Endodermal cell (in vitro differentiated cells): ENCODE data around the gene BRICD5. TPM values are rescaled to one million over a fixed set of nuclear protein-coding genes. Genes with fewer than 3 reads are reported as not detected.

Experiments
- DNase-seq: peaks from one replicate; pipeline ENCODE4 v3.0.0-alpha.2; 2017
- H3K27ac ChIP-seq: 2 replicates; pipeline ENCODE4 v1.5.1; 2013; ENCODE audit warnings: mild to moderate bottlenecking, low read depth, low read length, moderate library complexity
- H3K27me3 ChIP-seq: 2 replicates; pipeline ENCODE4 v1.6.1; 2013; ENCODE audit warnings: mild to moderate bottlenecking, low read length, moderate library complexity; ENCODE audit not compliant: insufficient read depth, control insufficient read depth, poor library complexity, severe bottlenecking
- H3K36me3 ChIP-seq: 2 replicates; pipeline ENCODE4 v1.7.0; 2013; ENCODE audit warnings: mild to moderate bottlenecking, low read length, moderate library complexity; ENCODE audit not compliant: control insufficient read depth, insufficient read depth
- H3K4me1 ChIP-seq: one replicate; pipeline ENCODE4 v1.7.0; 2013; ENCODE audit warnings: low read length; ENCODE audit not compliant: control insufficient read depth, insufficient read depth
- H3K4me3 ChIP-seq: 2 replicates; pipeline ENCODE4 v1.5.1; 2013; ENCODE audit warnings: mild to moderate bottlenecking, low read length, moderate library complexity
- H3K9ac ChIP-seq: 2 replicates; pipeline ENCODE4 v1.6.1; 2013; ENCODE audit warnings: mild to moderate bottlenecking, low read length, moderate library complexity; ENCODE audit not compliant: poor library complexity, severe bottlenecking; ENCODE audit errors: extremely low read depth
- H3K9me3 ChIP-seq: 2 replicates; pipeline ENCODE4 v1.6.1; 2013; ENCODE audit warnings: mild to moderate bottlenecking, low read length, moderate library complexity; ENCODE audit not compliant: control insufficient read depth
- H3K27ac Mint-ChIP-seq: 2 replicates; pipeline ENCODE4 v1.8.0; 2020; ENCODE audit warnings: mixed read lengths
- H3K27me3 Mint-ChIP-seq: 2 replicates; pipeline ENCODE4 v1.8.0; 2021; ENCODE audit warnings: mild to moderate bottlenecking, mixed read lengths; ENCODE audit not compliant: insufficient read depth
- H3K36me3 Mint-ChIP-seq: 2 replicates; pipeline ENCODE4 v1.8.0; 2020; ENCODE audit warnings: low read depth, mixed read lengths
- H3K4me1 Mint-ChIP-seq: 2 replicates; pipeline ENCODE4 v1.8.0; 2020; ENCODE audit warnings: mixed read lengths
- H3K4me3 Mint-ChIP-seq: 2 replicates; pipeline ENCODE4 v1.8.0; 2020; ENCODE audit warnings: mild to moderate bottlenecking, moderate library complexity, mixed read lengths
- H3K9me3 Mint-ChIP-seq: 2 replicates; pipeline ENCODE4 v1.8.0; 2020; ENCODE audit warnings: mild to moderate bottlenecking, mixed read lengths
- CTCF ChIP-seq: fragments of 200-600 bp; sonication (generic); conservative IDR thresholded peaks from 2 replicates; pipeline ENCODE4 v1.5.0; 2021; ENCODE audit warnings: antibody characterized with exemption, mild to moderate bottlenecking
- WGBS, 2 experiments: methylation state at CpG; one replicate each; pipeline versions ENCODE4 v1.1.5 to v1.1.7; 2013; ENCODE audit warnings: missing lambda C conversion rate in 2 of 2, mixed read lengths in 1 of 2; ENCODE audit not compliant: insufficient coverage in 1 of 2, insufficient read length in 1 of 2; 5-methylcytosine and 5-hydroxymethylcytosine counted together
- total RNA-seq, 2 donors: library from RNA; stranded (reverse); fragmentation: NEBNext Ultra II Directional in 1 of 2; extraction: Animal tissue kit (Norgen Biotek cat#: 25700) in 1 of 2; gene quantifications; 2 replicates in 1 of 2; 3 replicates in 1 of 2; pipeline ENCODE4 v1.2.1, GENCODE V29; 2021

The BRICD5 gene
- total RNA-seq, 2 donors from 2014 or later, result 7.7 to 15.0 TPM

GRCh38 chr16:2190002-2190658 lies 20.5 kb downstream of the BRICD5 start:
- peaks cover 5% of the 10 kb centered on the region for H3K27me3 Mint-ChIP-seq
- TF ChIP-seq CTCF, result no peak
- H3K4me3 Mint-ChIP-seq, result no peak overlapping the region

GRCh38 chr16:2189252-2189893 lies 21.3 kb downstream of the BRICD5 start:
- Histone ChIP-seq H3K4me1 (no peaks in the 10 kb centered on the region), H3K9me3 (no peaks in the 10 kb centered on the region), H3K27ac (no peak overlapping the region), H3K9ac (no peak overlapping the region), H3K4me3 (no peak overlapping the region), H3K27me3 (no peaks in the 10 kb centered on the region), H3K36me3 (no peaks in the 10 kb centered on the region)
- DNase-seq, result no peak
- Mint-ChIP-seq H3K27ac (no peak overlapping the region), H3K9me3 (no peaks in the 10 kb centered on the region), H3K4me1 (no peaks in the 10 kb centered on the region), H3K36me3 (no peaks in the 10 kb centered on the region), H3K4me3 (no peak overlapping the region), H3K27me3 (no peaks in the 10 kb centered on the region)
- WGBS, 2 experiments, result 95 to 96% methylated on average over 15 to 25 of the region's 25 CpGs
- TF ChIP-seq CTCF, result no peak

More at GRCh38 chr16:2190002-2190658, 20.5 kb downstream of the BRICD5 start:
- Mint-ChIP-seq H3K4me1 (no peaks in the 10 kb centered on the region), H3K27ac (no peak overlapping the region), H3K9me3 (no peaks in the 10 kb centered on the region), H3K36me3 (no peaks in the 10 kb centered on the region)
- no peak for DNase-seq
- H3K4me3 ChIP-seq, result no peak overlapping the region
- H3K4me1 ChIP-seq, result peaks cover 2% of the 10 kb centered on the region
- H3K9ac ChIP-seq, result no peak overlapping the region
- peaks cover 3% of the 10 kb centered on the region for H3K27me3 ChIP-seq
- WGBS, 2 experiments, result 92 to 94% methylated on average over 9 to 24 of the region's 24 CpGs
- H3K27ac ChIP-seq, result no peak overlapping the region
- no peaks in the 10 kb centered on the region for H3K9me3 ChIP-seq
- H3K36me3 ChIP-seq, result no peaks in the 10 kb centered on the region

- no peaks in the 10 kb centered on the region for H3K9me3 Mint-ChIP-seq
Observed at GRCh38 chr16:2188395-2188794, 22.3 kb downstream of the BRICD5 start.

More at GRCh38 chr16:2188395-2188794, 22.3 kb downstream of the BRICD5 start:
- H3K27ac Mint-ChIP-seq, result no peak overlapping the region
- H3K4me1 Mint-ChIP-seq, result no peaks in the 10 kb centered on the region
- Histone ChIP-seq H3K27ac (no peak overlapping the region), H3K36me3 (no peaks in the 10 kb centered on the region), H3K9me3 (no peaks in the 10 kb centered on the region), H3K4me3 (no peak overlapping the region), H3K4me1 (no peaks in the 10 kb centered on the region), H3K9ac (no peak overlapping the region), H3K27me3 (no peaks in the 10 kb centered on the region)
- H3K4me3 Mint-ChIP-seq, result no peak overlapping the region
- no peaks in the 10 kb centered on the region for H3K27me3 Mint-ChIP-seq
- 96 to 100% methylated on average over 2 to 8 of the region's 8 CpGs for WGBS, 2 experiments
- DNase-seq, result no peak
- H3K36me3 Mint-ChIP-seq, result no peaks in the 10 kb centered on the region
- no peak for TF ChIP-seq CTCF
